GM21526 (cell line): ENCODE data around the gene ARSB.

Experiments
- ATAC-seq: cut with Tn5 transposase; IDR thresholded peaks from one replicate; pipeline ENCODE4 v1.9.1; 2021; ENCODE audit warnings: moderate library complexity; ENCODE audit not compliant: unreplicated experiment, low FRiP score

The ARSB gene

DNA sequence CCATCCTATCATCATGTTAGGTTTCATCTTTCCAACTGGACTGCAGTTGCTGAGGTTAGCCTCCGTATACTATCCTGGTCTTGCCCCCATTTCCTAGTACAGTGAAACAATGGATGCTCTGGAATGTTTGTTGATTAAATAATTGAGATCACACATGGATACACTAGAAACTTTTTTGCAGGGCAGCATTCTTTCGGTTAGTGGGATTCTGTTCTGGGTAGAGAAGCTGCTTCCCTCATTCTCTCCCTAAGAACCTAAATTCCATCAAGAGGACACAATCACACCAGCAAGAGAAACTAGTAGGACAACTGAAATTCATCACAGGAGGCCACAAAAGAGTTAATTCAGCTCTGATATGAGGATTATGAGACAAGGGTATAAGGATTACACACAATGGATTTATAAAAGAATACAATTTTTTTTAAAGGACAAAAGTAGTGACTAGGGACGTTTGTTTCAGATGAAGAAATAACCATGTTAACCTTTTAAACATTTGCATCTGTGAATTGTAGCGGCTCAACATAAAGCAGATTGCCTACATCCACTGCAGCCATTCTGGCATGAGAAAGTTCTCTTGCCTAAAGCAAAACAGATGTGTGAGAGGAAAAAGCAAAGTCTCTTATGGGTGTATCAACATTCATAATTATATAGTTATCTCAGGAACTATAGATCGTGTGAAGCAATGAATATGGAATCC, 173.8 kb downstream of the ARSB start:
- ATAC-seq: no peak

DNA sequence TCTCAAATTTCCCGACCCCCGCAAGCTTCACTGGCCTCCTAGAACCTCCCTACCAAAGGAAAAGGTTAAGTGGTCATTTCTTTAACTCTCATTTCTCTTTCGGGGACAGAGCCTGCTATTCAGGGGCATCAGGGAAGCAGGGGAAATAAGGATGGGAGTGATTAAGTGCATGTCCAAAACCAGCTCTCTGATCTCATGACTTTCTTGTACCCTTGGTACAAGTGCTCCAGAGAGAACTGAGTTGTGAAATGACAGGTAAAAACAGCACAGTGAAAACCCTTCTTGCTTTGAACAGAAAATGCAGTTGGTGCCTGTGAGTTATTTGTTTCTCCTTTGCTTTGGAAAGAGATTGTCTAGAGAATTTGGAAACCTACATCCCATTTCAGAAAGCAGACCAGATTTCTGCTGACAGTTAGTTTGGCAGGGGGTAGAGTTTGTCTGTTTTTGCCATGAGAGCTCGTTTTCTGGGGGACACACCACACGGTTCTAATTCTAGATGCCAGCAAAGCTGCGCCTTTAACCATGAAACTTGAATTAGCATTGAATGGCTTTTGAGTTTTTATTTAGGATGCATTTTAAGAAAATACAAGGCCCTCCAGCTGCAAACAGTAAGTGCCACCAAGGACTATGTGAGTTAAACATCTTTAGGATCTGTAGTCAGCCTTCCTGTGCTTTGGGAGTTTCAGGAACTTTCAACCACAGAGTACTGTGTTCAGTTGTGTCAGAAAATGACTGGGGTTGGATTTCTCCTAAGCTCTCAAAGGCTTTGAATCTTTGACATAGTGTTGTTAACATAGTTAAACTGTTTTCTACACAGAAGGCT, 174.8 kb downstream of the ARSB start:
- ATAC-seq: no peak

DNA sequence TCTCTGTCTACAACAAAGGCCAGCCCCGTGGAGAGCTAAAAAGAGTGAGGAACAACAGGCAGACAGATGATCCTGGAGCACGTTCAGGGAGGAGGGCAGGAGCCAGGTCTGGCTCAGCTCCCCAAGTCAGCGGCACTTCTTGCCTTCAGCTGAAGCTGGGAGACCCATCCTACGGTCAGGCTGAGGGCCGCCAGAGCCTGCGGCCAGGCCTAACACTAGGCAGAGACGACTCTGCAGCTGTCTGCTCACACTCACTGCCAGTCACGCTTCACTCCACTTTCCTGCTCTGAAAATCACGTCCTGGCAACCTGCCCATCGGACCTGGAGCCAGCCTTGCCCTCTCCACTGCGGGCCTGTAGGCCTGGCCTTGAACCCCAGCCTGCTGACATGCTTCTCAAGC, 175.7 kb downstream of the ARSB start:
- no peak for ATAC-seq

DNA sequence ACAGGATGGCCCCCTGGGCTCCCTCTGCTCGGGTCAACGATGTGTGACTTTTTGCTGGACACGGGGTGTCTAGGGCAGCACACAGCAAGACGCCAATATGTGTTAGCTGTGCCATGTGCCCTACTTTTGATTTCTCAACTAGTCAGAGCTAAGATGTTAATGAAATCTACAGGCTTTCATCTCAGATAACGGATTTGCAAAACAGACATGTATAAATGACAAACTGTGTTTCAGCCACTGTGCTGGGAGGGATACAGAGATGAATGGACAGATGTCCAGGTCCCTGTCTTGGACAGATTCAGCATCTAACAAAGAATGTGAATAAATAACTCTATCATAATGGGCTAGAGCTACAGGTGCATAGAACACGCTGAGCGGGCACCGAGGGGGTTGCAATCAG, 176.3 kb downstream of the ARSB start:
- ATAC-seq: no peak

DNA sequence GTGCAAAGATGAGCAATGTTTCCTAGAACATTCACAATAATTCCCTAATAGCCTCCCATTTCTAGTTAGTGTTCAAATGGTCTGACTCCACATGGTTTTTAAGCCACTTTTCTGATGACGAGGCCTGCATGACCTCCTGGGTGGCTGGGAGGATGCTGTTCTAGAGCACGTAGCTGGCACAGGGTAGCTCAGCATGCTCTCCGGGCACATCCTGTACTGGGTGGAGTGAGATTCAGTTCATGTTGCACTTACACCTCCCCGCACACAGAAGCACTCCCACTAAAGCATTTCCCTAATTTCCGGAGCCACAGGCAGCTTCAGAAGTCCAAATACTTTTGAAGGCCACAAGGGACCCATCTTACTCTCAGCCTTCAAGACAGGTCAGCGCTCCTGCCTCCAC, 176.7 kb downstream of the ARSB start:
- ATAC-seq: no peak

DNA sequence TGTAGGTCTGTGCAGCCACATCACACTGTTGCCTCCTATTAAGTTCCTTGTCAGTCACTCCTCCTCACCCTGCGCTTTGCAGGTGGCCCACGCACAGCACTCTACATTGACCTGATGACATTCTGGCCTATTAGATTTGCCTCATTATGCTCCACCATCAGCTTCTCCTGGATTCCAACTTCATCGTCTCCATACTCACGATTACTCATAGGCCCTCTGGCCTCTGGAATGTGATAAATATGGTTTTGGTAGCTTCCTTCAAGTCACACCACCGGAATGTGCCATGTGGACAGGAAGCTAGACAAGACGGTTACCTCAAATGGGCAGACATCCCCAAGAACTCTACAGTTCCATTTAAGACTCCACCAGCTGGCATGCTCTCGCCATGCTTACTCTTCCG, 178.6 kb downstream of the ARSB start:
- ATAC-seq: no peak

DNA sequence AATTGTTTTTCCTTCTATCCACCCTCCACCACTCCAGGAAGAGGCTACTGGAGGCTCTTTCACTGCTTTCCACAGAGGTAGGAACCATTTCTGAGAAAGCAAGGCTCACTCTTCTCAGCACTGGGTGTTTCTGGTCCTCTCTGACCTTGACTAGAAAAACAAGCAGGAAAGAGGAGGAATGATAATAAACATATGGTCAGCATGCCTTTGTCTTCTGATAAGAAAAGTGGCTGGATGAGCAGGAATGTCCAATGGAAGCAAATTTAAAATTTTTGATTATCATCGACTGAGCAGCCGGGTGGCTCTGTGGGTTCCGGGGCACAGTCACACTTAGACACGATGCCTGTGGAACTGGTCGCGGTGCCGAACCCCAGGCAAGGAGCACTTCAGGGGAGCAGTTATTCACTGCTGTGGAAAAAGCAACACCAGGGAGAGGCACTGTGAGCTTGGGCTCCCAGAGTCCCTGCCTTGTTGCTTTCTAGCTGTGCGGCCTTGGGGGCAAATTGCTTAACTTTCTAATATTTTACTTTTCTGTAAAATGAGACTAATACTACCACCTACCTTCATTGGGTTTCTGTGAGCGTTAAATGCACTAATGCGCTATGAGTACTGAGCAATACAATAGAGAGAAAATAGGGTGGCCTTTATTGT, 179.5 kb downstream of the ARSB start:
- ATAC-seq: no peak

DNA sequence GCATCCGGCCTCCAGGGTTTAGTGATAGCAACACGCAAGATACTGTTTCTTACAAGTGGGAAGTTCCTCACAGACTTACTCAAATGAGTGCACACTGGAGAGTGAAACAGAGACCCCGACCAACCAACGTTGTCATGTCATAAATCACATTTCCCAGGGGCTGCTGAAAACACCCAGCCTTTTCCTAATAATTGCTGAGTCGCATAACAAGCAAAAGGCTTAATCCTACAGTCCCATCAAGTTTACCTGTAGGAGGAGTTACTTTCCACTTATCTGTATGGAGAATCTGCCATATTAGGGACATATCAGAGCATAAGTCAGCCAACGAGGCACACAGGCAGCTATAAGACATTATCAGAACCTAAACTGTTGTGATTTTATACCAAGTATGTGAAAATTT, 180.1 kb downstream of the ARSB start:
- ATAC-seq: no peak

DNA sequence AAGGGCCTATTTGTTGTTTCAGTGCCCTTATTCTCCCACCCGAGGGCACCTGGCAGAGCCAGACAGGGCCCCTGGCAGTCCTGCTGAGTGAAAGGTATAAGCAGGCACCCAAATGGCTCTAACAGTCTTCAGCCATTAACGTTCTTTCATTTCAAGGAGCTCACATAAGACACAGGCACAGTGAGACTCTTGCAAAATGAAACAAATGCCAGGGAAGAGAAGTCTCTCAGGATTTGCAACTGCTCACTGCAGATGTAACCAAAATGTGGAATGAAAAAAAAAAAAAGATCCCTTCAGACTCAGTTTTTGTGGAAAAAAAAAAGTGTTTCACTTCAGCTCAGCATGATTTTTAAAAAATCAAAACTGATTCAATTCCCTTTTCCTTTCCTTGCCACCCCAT, 181.2 kb downstream of the ARSB start:
- no peak for ATAC-seq

DNA sequence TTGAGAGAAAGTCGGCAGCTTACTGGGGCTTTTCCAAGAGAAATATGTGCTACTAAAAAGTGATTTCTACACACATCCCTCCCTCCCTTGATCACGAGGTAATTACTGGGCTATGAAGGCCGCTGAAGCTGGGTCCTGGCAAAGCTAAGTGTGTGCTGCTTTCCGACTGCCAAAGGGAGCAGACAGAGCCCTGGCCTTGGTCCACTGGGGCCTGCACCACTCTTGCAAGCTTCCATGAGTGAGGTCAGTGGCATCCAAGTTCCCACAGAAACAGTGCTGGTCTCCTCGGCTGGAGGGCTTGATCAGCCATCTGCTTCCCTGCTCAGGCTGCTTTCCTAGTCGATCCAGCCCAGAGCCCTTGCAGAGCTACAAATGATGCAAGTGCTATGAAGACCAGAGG, 181.8 kb downstream of the ARSB start:
- ATAC-seq: no peak

DNA sequence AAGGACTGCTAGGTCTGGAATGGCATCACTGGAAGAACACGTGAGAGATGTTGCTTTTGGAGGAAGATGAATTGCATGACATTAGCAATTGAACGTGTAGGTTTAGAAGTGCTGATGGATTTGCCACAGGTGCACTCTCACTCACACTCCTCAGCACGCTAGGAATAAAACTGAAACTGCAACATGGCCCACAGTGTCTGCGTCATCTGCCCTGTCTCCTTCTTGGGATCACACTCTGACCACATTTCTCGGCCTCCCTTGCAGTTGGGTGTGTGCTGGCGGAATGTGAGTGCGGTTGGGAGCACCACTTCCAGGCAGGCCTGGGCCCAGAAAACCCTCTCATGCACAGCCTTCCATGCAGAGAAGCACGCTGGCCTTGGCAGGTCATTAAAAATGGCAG, 183.7 kb downstream of the ARSB start:
- ATAC-seq: no peak

DNA sequence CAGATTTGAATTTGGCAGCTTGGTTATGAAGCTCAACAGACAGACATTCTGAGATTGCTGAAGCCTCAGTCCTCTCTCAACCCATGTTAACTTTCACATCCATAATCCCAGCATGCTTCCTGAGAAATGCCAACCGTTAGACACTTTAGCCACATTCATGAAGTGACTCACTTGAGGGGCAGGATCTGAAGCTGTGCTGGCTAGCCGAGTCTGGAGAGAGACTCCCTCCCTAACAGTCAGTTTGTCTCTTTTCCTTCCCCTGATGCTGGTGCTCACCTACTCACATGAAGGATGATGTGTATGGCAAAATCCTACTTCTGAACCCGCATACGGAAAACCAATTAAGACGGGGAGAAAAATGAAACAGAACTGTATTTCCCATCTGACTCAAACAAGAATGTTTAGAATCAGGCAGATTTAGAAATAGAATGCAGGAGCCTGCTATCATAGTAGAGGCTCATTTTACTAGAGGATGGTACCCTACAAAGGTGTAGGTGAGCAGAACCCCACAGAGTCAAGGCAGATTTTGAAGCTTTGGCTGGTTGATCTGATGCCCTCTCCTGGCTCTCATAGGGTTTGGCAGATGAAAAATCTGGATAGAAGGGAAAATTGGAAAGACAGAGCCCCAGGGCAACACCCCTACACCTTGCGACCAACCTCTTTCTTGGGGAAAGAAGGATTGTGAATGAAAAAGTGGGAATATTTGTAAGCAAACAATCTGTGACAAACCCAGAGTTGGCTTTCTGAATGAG, 185.7 kb downstream of the ARSB start:
- ATAC-seq: no peak

DNA sequence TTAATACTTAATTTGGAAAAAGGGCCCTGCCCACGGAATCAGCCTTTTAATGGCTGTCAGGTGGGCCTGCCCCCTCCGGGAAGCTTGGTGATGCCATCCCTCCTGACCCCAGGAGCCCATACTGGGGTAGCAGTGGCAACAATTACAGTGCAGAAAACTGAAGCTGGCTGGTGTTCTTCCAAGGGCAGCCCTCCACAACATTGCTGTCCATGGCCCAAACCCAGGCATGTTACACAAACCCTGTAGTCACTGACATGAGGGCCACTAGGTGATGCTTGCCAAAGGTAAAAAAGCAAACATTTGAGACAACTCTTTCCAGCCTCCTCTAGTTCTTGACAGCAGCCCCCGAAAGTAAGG, 186.5 kb downstream of the ARSB start:
- no peak for ATAC-seq

DNA sequence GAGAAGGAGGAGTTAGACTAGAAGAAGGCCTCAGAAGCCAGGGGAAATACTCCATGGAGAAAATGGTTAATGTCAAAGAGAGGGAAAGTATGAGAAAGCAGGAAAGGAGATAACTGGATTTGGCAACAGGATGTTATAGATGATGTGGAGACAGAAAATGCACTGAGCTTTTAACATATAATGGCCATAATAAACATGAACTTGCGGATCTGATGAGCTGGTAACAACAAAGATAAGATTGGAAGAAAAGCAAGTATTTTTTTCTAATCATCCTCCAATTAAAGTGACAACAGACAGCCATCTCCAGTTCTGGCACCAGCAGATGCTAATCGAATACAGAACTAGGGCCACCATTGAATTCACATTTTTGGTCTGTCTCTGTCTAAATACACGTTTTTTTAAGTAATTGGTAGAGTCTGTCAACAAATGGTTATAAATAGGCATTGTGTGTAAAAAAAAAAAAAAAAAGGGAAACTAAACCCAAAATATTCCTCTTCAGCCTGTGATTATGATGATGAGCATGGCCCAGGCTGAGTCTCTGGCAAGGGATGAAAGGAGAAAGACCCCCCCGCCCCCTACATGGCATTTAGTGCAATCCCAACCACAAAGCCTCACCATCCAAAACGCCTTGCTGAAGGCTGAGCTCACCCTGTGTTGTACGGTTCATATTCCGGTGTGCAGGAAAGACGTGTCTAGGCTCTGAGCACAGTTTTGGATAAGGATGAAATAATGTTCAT, 187.0 kb downstream of the ARSB start:
- ATAC-seq: no peak

DNA sequence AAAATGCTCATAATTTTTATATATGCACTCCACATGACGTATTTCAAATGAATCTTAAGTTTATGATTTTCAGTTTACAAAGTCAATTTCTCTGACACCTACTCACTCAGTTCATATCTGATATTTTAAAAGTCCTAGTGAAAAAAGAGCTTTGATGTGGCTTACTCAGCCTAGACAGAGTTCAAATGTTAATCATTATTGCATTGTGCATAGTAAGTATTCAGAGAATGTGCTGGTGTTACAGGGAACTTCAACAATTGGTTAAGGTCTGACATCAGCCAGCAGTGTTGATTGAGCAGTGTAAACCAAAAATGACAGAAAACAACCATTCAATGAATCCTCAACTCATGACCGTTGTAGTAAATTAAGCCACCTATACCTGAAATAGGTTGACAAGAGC, 189.4 kb downstream of the ARSB start:
- ATAC-seq: no peak

DNA sequence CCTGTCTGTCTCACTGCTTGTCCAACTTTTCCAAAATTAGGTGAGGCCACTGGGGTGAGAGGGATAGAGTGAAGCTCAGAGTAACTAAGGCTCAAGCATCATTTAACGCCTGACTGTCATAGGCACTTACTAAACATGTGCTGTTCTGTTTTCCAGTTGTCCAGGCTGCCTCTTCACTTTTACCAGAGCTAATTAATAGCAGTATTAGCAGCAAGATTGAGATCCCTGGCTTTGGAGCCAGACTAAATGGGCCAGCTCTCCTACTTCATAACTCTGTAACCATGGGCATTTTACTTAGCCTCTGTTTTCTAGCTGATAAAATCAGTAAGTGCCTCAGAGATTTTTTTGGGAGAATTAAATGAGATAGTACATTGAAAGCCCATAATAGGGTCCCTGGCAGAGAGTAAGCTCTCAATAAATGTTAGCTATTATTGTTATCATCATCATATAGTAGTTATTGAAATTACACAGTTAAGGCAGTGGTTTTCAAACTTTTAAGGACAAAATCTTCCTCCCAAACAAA, 190.4 kb downstream of the ARSB start:
- no peak for ATAC-seq

DNA sequence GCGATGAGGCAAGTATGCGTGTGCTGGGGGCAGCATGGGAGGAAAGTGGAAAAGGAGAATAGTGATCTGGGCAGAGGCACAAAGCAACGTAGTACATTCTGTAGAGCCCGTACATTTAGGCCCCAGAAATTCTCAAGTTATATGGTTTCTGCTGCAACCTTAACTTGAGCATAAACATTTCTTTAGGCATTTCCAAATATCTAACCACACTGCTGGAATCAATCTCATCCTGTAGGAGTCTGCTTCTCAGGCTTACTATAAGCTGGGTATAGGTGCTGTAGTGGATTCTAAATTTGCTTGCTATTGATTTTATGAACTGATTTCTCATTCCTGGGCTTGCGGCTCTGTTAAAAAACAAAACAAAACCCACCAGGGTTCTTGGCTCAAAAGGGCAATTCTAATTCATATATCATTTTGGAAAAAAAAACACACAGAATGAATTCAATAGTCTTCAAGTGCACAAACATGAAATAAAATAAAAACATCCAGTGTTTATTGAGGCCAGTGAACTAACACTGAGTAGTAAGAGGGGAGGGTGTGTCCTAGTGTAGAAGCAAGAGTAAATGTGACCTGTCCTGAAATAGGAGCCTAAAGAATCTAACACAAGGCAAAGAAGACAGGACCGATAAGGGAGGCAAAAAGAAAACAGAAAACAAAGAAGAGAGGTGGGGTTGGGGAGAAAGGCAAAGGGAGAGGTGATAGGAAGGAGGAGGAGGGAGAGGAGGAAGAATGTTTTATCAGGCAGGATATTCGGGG, 191.0 kb downstream of the ARSB start:
- ATAC-seq: no peak

DNA sequence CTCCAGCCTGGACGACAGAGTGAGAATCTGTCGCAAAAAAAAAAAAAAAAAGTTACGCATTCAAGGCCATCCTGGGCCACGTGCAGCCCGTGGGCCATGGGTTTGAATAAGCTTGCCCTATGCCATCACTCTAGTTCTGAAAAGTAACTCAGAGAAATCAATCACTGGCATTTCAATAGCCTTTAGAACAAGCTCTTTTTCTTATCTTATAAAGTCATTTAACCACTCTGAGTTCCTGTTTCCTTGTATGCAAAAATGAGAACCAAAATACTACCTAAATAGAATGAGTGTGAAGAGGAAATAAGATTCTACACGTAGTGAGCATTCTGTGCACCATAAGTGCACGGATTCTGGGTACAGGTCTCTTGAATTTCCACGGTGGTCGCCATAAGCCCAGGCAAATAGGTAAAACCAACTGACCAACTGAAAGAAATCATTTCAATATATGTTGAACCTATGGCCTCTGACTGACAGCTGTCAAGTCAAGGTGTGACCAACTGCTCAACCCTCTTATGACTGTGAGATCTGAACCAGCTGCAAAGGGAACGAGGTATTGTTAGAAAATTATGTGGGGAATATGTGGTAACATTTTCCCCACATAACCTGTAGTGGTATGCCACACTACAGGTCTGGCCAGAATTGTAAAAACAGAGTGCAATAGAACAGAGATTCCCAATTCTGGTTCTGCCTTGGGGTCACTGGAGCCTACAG, 192.6 kb downstream of the ARSB start:
- ATAC-seq: no peak
